GM21576 (cell line): Measurements from ENCODE around the gene MTF2.
"Not testable (repeated sequence)": the region's sequence is repeated elsewhere in the genome, so short reads cannot be mapped to it uniquely, and the experiment has no call there.

ENCODE experiments used
- ATAC-seq: cut with Tn5 transposase; IDR thresholded peaks from one replicate; pipeline ENCODE4 v1.9.1; 2021; ENCODE audit warnings: mild to moderate bottlenecking, moderate library complexity; ENCODE audit not compliant: unreplicated experiment

Gene MTF2

DNA sequence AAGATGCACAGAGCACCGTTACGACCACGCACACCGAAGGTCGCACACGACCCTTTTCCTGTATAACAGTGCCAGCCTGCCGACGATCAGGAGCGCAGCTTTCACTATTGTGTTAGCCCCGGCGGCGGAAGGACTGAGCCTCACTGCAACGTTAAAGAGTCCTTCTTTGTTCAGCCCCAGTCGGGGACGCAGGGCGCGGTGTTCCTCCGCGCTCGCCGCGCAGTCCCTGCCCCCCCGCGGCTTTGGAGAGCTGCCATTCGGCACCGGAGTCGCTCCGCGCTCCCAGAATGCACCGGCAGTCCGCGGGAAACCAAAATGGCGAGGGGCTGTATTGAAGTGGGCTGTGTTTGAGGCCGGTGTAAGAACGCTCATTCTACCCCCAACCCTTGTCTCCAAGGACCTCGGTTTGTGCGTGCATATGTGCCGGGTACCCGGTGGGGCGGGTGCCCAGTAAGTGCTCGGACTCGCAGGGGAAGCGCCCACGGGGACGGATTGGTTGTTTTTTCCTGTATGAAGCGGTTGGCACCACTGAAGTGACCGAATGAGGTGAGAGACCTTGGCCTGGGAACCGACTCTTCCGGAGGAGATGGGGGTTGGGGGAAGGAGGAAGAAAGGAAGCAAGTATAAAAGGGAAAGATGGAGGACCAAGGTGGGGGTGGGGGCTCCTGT, at the start of gene MTF2:
TSS of gene MTF2 (plus strand) at position 298 of the 669 bp plus-strand sequence. CDS start at position 542, 244 bp downstream.
- ATAC-seq, result peak; percentile 72

DNA sequence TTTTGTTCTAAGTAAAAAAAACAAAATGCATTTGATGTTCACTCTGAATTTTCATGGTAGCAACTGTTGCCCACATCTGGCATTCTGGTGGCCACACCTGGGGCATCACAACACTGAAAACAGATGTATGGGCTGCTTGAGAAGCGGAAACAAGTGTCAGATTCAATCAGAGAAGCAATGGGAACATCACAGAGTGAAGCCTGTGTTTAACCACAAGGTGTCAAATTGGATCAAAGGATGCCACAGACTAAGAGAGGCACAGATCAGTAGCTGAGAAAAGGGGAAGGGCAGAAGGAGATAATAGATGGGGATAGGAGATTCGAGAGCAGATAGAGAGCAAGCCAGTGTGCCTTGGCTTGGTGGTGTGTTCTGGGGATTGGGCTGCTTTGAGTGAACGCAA, 49.8 kb upstream of the MTF2 start:
- no peak for ATAC-seq

DNA sequence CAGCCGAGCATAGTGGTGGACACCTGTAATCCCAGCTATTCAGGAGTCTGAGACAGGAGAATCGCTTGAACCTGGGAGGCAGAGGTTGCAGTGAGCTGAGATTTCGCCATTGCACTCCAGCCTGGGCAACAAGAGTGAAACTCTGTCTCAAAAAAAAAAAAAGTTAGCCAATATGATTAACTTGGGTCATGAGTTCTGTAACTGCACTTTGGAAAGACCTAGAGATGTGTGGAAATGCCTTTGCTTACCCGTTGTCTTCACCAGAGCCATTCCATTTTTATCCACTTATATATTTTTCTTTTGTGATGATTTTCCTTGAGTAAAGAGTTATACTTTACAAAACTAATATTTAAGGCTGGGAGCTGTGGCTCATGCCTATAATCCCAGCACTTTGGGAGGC, 48.9 kb upstream of the MTF2 start:
- ATAC-seq, result not testable (repeated sequence)

DNA sequence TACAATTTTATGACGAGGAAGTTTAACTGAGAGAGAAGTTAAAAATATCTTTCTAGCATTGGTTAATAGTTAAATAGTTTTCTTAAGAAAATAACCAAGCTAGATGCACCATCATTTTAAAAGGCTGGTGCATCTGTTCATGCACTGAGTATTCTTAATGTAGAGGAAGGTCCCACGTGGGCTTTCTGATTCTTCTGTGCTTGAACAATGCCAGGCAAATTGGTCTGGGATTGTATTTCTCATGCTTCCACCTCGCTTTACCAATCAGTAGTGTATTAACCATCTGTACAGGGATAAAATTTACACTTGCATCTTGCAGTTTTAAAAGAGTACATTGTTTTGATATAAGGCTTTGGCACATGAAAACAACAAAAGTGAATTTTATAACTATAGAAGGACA, 47.4 kb upstream of the MTF2 start:
- ATAC-seq, result no peak

DNA sequence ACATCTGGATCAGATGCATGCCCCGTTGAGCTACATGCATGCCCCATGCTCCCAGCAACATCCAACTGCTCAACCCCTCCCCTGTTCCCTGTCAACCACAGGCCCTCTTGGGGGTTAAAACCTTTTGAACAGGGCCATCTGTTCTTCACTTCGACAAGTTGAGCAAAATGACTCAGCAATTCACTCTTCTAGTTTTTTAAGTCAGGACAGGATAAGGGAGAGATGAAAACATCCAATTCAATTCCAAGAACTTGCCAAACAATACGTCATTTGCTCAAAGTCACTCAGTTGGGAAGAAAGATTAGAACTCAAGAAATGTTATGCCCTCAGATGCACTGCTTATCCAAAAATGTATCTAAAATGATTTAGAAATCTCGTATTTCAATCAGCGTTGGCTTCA, 46.1 kb upstream of the MTF2 start:
- ATAC-seq, result no peak

DNA sequence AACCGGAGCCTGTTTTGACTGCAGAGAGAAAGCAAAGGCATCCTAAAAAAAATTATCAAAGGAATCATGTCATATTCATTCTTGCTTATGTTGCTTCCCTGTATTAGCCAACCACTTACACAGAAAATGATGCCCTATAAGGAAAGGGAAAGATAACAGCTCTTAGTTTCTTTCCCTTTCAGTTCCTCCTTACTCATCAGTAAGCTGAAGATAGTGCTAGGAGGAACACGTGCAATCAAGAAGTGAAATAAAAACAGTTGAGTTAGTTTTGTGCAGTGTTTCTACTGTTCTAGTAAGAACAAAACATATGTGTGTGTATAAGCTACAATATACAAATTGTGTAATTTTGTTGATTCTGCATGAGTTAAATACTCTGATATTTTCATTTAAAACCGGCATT, 45.3 kb upstream of the MTF2 start:
- peak; percentile 85 for ATAC-seq

DNA sequence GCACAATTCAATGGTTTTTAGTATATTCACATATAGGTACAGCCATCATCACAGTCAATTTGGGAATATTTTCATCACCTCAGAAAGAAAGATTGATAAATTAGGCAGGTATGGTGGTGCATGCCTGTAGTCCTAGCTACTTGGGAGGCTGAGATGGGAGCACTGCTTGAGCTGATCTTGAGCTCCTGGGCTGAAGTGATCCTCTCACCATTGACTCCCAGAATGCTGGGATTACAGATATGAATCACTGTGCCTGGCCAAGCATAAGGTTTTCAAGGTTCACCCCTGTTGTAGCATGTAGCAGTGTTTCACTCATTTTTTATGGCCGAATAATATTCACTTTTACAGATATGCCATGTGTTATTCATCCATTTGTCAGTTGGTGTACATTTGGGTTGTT, 44.7 kb upstream of the MTF2 start:
- no peak for ATAC-seq

DNA sequence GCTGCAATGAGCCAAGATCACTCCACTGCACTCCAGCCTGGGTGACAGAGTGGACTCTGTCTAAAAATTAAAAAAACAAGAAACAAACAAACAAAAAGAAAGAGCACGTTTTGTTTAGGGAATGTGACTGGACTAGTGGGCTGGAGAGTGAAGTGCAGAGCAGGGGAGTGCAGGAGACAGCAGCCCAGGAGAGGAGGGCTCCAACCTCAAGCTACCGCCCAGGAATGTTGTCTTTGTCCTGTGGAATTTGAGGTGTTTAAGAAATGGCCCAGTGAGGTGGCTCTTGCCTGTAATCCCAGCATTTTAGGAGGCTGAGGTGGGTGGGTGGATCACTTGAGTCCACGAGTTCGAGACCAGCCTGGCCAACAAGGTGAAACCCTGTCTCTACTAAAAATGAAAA, 42.4 kb upstream of the MTF2 start:
- no peak for ATAC-seq

DNA sequence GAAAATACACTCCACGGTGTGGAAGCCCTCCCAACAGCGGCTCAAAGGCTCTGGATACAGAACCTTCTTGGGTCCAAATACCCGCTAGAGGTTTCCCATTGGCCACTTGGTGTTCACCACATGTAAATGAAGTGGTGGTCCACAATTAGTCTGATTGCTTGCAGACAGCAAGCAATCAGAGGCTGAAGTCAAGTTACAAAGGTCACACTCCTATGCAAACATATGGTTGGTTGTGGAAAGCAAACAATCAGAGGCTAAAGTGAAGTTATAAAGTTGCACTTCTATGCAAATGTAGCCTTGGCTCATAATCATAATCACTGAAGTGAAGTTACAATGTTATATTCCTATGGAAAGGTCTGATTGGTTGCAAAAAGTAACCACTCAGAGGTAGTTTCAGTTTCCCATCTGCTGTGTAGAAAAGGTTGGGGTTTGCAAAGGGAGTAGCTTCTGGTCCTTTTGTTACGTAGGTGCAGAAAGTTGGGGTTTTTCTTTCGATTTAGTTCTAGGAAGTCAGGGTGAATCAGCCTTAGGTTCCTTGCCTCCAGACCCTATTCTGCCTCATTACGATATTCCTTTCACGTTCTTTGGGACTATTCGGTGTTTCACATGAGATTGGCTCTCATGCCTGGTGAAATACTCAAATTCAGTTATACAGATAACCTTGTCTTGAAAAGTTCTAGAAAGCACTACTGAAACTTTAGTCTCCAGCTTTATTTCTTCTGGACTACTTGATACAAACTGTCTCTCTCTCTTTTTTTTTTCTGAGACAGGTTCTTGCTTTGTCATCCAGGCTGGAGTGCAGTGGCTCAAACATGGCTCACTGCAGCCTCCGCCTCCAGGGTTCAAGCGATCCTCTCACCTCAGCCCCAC, 36.7 kb upstream of the MTF2 start:
- peak; percentile 90 for ATAC-seq

DNA sequence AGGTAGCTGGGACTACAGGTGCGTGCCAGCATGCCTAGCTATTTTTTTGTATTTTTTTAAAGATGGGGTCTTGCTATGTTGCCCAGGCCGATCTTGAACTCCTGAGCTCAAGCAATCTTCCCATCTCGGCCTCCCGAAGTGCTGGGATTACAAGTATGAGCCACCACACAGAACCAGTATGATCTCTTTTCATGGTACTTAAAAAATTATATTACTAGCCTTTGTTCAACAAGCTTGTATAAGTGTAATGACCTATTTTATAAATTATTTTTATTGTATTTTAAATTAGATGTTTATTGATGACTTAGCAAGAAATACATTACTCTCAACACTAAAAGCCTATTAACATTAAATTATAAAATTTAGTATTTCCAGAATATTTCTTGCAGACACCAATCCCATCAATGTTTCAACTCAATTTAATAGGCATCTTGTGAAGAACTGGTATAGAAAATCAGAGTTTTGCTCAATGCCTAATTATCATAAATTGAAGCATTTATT, 36.0 kb upstream of the MTF2 start:
- ATAC-seq, result no peak

DNA sequence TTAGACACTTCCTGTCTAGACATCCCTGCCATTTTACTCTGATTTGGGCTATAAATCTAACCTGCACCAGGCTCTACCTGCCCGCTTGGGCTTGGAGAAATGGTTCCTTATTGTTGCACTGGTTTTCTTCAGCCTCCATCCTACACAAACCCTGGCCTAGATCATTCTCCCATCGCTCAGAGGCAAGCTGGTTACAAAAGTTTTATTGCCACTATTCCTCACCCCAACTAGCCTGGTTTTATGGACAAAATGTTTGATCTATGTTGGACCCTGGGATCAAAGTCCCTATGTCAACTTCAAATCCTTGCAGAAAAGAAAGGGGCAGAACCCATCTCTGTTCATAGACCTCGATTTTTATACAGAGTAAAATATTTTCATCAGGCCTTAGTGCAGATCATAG, 31.5 kb upstream of the MTF2 start:
- no peak for ATAC-seq

DNA sequence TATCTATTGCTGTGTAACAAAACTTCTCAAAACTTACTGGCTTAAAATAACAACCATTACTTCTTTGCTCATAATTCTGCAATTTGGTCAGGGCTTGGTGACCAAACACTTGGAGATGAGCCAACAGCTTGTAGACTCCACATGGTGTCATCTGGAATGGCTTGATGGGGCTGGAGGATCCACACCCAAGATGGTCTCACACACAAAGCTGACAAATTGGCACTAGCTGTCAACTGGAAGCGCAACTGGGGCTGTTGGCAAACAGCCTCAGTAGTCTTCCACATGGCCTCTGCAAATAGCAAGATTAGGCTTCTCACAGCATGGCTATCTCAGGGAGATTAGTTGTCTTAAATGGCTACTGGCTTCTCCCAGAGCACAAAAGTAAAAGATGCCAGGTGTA, 27.1 kb upstream of the MTF2 start:
- no peak for ATAC-seq

DNA sequence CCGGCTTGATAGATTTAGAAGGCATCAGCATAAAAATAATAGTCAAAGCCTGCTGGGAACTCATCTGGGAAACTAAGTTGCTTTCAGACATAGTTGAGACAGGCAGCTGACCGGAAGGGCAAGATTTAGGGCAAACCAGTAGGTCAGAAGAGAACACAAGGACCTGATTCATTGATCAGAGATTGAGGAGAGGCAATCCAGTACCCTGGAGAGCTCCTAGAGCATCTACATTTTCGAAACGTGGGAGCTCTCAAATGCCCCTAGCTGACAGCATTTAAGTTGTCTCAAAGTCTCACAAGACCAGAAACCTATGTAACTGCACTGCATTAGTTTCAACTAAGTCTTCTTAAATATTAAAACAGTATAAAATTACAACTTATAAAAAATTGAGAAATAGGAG, 22.9 kb upstream of the MTF2 start:
- no peak for ATAC-seq

DNA sequence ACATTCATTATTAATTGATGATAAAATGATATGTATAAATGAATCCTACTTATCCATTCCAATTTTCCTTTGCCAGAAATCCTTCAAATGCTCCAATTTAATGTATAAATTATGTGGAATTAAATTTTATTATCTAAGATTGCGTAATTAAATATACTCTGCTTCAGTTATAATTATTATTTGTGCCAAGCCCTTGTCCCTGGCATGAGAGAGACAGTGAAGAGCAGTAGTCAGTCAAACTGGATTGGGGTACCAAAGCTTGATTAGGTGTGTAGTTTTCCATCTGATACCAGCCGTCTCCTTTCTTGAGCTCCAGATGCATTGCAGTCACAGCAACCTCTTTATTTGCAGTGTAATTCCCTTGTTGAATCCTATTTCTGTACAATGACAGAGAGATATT, 22.4 kb upstream of the MTF2 start:
- no peak for ATAC-seq

DNA sequence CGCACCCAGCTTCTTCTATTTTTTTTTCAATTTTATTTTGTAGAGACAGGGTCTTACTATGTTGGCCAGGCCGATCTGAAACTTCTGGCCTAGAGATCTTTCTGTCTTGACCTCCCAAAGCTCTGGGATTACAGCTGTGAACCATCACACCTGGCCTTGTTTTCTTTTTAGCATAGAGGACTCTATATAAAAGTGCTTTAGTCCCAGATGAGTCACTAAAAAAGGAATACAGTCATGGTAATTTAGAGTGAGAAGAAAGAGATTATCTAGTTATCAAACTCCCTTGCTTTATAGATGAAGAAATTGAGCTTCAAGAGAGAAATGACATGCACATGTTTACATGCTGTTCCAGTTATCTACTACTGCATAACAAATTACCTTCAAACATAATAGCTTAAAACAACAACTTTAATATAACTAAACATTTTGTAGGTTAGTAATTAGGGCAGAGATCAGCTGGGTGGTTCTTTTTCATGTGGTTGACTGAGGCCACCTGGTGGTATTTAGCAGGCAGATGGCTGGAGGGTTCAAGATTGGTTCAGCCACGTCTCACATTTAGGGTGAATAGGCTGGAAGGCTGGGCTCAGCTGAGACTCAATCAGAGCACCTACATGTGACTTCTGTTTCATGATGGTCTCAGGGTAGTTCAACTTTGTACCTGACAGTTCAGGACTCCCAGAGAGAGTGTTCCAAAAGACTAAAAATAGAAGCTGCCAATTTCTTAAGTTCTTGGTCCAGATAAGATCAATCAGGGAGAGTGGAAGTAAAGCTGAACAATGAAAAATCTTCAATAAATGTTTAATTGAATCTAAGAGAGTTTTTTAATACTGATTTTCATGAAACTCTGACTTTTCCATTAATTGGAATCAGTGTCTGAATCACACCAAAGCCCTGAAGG, 16.9 kb upstream of the MTF2 start:
- peak; percentile 70 for ATAC-seq

DNA sequence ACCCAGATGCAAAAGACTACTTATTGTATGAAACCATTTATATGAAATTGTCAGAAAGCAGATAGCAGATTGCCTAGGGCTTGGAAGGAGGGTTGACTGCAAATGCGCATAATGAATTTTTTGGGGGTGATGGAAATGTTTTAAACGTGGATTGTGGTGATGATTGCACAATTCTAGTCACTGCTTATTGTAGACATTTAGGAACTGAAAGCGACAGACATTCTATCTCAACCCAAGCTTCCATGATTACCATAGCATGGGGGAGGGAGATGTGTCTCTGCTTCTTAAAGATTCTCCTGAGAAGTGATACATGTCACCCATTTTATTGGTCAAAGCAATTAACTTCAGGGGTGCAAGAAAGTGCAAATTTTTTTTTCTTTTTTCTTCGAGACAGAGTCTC, 2.8 kb upstream of the MTF2 start:
- no peak for ATAC-seq

DNA sequence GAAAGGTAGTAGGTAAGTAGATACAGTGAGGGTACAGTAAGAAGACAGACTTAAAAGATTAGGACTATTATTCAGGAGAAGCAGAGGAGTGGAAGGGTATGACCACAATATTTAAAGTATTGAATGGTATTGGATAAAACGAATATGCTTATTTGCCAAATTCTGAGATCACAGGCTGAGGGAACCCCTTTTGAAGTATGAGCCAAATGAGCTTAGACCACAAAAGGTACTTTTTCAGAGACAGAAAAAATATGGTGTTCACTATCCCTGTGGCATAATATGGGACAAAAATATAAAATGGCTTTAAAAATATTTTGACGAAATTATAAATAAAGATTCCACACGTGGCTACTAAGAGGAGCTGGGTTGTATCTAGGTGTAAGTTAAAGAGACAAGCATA, 880 bp upstream of the MTF2 start:
- no peak for ATAC-seq

DNA sequence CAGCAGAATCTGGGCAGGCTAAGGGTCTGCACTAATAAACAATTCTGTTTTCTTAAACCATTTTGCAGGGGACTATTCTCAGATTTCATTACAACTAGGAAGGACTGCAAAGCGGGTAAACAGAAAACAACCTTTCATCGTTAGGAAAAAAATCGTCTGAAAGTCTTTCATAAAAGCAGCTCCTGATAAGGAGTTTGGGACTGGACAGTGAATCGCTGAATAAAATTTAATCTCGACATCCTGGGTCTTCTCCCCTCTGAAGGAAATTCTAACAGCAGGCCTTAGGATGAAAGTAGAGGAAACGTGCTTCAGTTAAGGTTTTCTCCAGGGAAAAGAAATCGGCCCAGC, 471 bp upstream of the MTF2 start:
- ATAC-seq, result no peak

DNA sequence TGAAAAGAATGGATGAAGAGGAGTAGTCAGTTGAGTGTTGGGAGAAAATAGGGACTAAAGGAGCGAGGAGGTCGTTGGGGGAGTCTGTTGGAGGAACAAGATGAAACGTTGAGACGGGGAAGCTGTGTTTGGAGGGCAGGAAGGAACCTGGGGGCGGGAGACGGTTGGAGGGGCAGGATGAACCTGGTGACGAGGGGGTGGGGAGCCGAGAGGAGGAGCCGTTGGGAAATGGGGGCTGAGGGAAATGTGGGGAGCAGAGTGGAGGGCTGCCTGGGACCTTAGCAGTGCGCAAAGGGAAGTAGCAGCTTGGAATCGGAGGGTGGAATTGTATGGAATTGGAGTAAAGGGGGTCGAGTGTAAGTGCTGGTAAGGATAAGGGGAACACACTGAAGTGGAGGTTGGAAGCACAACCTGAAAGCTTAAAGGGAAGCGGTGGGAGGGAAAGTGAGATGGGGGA, 630 bp downstream of the MTF2 start:
- ATAC-seq, result no peak

DNA sequence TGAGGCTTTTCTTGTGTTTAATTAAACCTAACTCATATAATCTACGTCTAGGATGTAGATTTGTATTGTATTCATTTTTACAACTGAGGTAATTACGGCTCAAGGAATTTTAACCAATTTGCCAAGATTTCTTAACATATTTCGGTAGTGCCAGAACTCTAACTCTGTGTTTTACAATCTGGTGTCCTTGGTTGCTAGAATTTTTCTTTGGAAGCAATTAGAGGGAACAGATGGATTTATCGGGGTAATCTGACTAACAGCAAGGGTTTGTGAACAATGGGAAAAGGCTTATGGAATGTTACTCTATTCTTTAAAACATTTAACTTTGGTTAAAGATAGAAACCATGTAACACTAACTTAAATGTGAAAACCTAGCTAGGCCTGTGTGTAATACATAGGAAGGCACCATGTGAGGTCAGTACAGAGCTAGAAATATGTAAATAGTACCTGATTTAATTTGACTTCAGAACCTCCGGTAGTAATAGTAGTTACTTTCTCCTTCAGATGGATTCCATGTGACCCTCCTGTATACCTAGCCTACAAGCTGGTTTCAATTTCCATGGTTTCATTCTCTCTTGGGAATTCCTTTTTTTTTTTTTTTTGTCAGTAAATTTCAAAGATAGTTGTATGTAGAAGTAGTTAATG, 1.2 kb downstream of the MTF2 start:
- ATAC-seq, result peak; percentile 74

DNA sequence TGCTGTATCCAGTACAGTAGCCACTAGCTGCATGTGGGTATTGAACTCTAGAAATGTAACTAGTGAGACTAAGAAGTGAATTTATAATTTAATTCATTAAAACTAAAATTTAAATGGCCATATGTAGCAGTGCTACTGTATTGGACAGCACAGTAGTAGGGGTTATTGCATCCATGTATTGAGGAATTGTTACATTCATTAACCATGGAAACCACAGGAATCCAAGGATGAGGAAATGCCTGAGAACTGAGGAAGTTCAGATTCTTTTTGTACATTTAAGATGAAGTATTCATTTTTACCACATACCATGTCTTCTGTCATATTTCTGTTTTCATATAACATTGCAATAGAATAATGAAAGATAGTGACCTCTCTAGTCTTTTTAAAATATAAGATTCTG, 2.6 kb downstream of the MTF2 start:
- no peak for ATAC-seq
